ENCODE measurements around the gene ADAM15.

GRCh38 chr1:155062151-155062686 is 11.1 kb downstream of the ADAM15 start:
- no peak for TF ChIP-seq EZH2 (IDR thresholded peaks at IDR 0.05)
- TF ChIP-seq CTCF (IDR thresholded peaks at IDR 0.05), result peak; percentile 27
- no peak for TF ChIP-seq EZH2phosphoT487 (IDR thresholded peaks at IDR 0.05)

All from neural progenitor cell (in vitro differentiated cells).